Measurements from ENCODE around the gene TRIM10.

Gene TRIM10

GRCh38 chr6:30160785-30161531 lies at the start of gene TRIM10:
TRIM10 (minus strand) TSS chr6:30161211; CDS start chr6:30160858, 353 bp downstream.
- DNase-seq = no peak

GRCh38 chr6:30207619-30208295 lies 46.7 kb upstream of the TRIM10 start:
- DNase-seq = no peak

- peak; percentile 25 for DNase-seq
These were observed 46.0 kb upstream of the TRIM10 start for GRCh38 chr6:30206799-30207618.

- DNase-seq = peak; percentile 15
These were observed 45.1 kb upstream of the TRIM10 start for GRCh38 chr6:30206152-30206551.

- DNase-seq = no peak
These were observed 43.1 kb upstream of the TRIM10 start for GRCh38 chr6:30204116-30204515.

- no peak for DNase-seq
These were observed 41.4 kb upstream of the TRIM10 start for GRCh38 chr6:30202366-30202765.

GRCh38 chr6:30200551-30201281 lies 39.7 kb upstream of the TRIM10 start:
- DNase-seq = no peak

GRCh38 chr6:30198166-30199084 lies 37.4 kb upstream of the TRIM10 start:
- no peak for DNase-seq

- no peak for DNase-seq
These were observed 35.4 kb upstream of the TRIM10 start for GRCh38 chr6:30196376-30196775.

GRCh38 chr6:30195951-30196350 lies 34.9 kb upstream of the TRIM10 start:
- no peak for DNase-seq

- DNase-seq = peak; percentile 30
These were observed 34.0 kb upstream of the TRIM10 start for GRCh38 chr6:30194797-30195690.

GRCh38 chr6:30192076-30192475 lies 31.1 kb upstream of the TRIM10 start:
- no peak for DNase-seq

- no peak for DNase-seq
These were observed 27.5 kb upstream of the TRIM10 start for GRCh38 chr6:30188541-30188940.

- DNase-seq = no peak
These were observed 25.0 kb upstream of the TRIM10 start for GRCh38 chr6:30185846-30186484.

- no peak for DNase-seq
These were observed 23.5 kb upstream of the TRIM10 start for GRCh38 chr6:30184417-30185031.

- no peak for DNase-seq
These were observed 19.1 kb upstream of the TRIM10 start for GRCh38 chr6:30180145-30180544.

- no peak for DNase-seq
These were observed 17.8 kb upstream of the TRIM10 start for GRCh38 chr6:30178837-30179236.

GRCh38 chr6:30175765-30176164 lies 14.8 kb upstream of the TRIM10 start:
- no peak for DNase-seq

GRCh38 chr6:30172681-30173080 lies 11.7 kb upstream of the TRIM10 start:
- DNase-seq = no peak

Measured in HCEC 1CT (cell line).